IMR-90 (cell line): ENCODE results near the gene GLTPD2. TPM values are rescaled to one million over a fixed set of nuclear protein-coding genes. Genes with fewer than 3 reads are reported as not detected.

ENCODE experiments used
- ATAC-seq: fragments of 200-7000 bp; cut with Tn5 transposase; 2 replicates; pipeline ENCODE4 v1.9.1; 2020; ENCODE audit warnings: low read depth, mild to moderate bottlenecking, moderate library complexity
- BruUV-seq: library from RNA; stranded (reverse); fragments of 400-500 nt; replicated peaks from 2 replicates; lab custom pipeline; 2021; lab: Mats Ljungman, UMichigan
- CTCF ChIA-PET: fragments of 300-600 bp; formaldehyde crosslinking; extraction: SDS; loops from one replicate; lab custom pipeline; 2021; ENCODE audit warnings: antibody characterized with exemption; lab: Yijun Ruan, JAX
- POLR2A ChIA-PET: fragments of 300-600 bp; sonication (Branson Sonifier 250); formaldehyde crosslinking; loops from one replicate; lab custom pipeline; 2022; ENCODE audit warnings: antibody characterized with exemption; ENCODE audit not compliant: unreplicated experiment; lab: Charles Lee
- DNase-seq: peaks from one replicate; pipeline ENCODE4 v3.0.0; 2013
- H2AFZ ChIP-seq: replicated peaks from 2 replicates; pipeline ENCODE3; 2013; ENCODE audit warnings: low read length, mild to moderate bottlenecking; ENCODE audit not compliant: poor library complexity
- H2AK5ac ChIP-seq: 2 replicates; pipeline ENCODE4 v1.6.1; 2013; ENCODE audit warnings: low read depth, low read length, inconsistent platforms
- H2AK9ac ChIP-seq: replicated peaks from 2 replicates; pipeline ENCODE3; 2013; ENCODE audit warnings: mild to moderate bottlenecking, low read depth, low read length, moderate library complexity; ENCODE audit not compliant: poor library complexity
- H2BK120ac ChIP-seq: 2 replicates; pipeline ENCODE4 v1.6.1; 2013; ENCODE audit warnings: low read depth, low read length, inconsistent platforms
- H2BK15ac ChIP-seq: 3 replicates; pipeline ENCODE4 v1.6.1; 2013; ENCODE audit warnings: low read depth, low read length, inconsistent platforms
- H2BK20ac ChIP-seq: 2 replicates; pipeline ENCODE4 v1.6.1; 2013; ENCODE audit warnings: low read depth, mild to moderate bottlenecking, inconsistent platforms, low read length, moderate library complexity
- H2BK5ac ChIP-seq: 2 replicates; pipeline ENCODE4 v1.6.1; 2013; ENCODE audit warnings: mild to moderate bottlenecking, low read depth, low read length, inconsistent platforms; ENCODE audit not compliant: poor library complexity, severe bottlenecking
- H3K14ac ChIP-seq: replicated peaks from 2 replicates; pipeline ENCODE4 v1.6.1; 2013; ENCODE audit warnings: low read depth, low read length, inconsistent platforms
- H3K18ac ChIP-seq: 2 replicates; pipeline ENCODE4 v1.6.1; 2013; ENCODE audit warnings: low read depth, low read length, control low read depth
- H3K23ac ChIP-seq: 2 replicates; pipeline ENCODE4 v1.6.1; 2013; ENCODE audit warnings: low read depth, low read length, inconsistent platforms
- H3K27ac ChIP-seq: 2 replicates; pipeline ENCODE4 v1.5.1; 2013; ENCODE audit warnings: mild to moderate bottlenecking, control low read depth, low read length; ENCODE audit not compliant: insufficient read depth
- H3K27me3 ChIP-seq: 2 replicates; pipeline ENCODE4 v1.6.1; 2013; ENCODE audit warnings: low read length; ENCODE audit not compliant: control insufficient read depth, insufficient read depth
- H3K36me3 ChIP-seq: 2 replicates; pipeline ENCODE4 v1.6.1; 2013; ENCODE audit warnings: low read length, mixed read lengths; ENCODE audit not compliant: control insufficient read depth, insufficient read depth
- H3K4ac ChIP-seq: 2 replicates; pipeline ENCODE4 v1.6.1; 2013; ENCODE audit warnings: low read depth, low read length, inconsistent platforms
- H3K4me1 ChIP-seq: 2 replicates; pipeline ENCODE4 v1.6.1; 2013; ENCODE audit warnings: low read length, mixed read lengths; ENCODE audit not compliant: control insufficient read depth, insufficient read depth
- H3K4me2 ChIP-seq: 2 replicates; pipeline ENCODE4 v1.6.1; 2013; ENCODE audit warnings: low read depth, mild to moderate bottlenecking, control low read depth, low read length, moderate library complexity
- H3K4me3 ChIP-seq: 2 replicates; pipeline ENCODE4 v1.5.1; 2013; ENCODE audit warnings: low read depth, mild to moderate bottlenecking, control low read depth, low read length, moderate library complexity; ENCODE audit not compliant: insufficient read depth
- H3K56ac ChIP-seq: 2 replicates; pipeline ENCODE4 v1.6.1; 2013; ENCODE audit warnings: low read length, inconsistent platforms; ENCODE audit not compliant: insufficient read depth; ENCODE audit errors: extremely low read depth
- H3K79me1 ChIP-seq, 2 experiments: 2 replicates each; pipeline ENCODE4 v1.6.1; 2013; ENCODE audit warnings: low read length in 2 of 2, inconsistent platforms in 1 of 2, low read depth in 1 of 2
- H3K9ac ChIP-seq: 2 replicates; pipeline ENCODE4 v1.6.1; 2013; ENCODE audit warnings: low read depth, low read length, control low read depth
- H3K9me1 ChIP-seq: 2 replicates; pipeline ENCODE4 v1.6.1; 2013; ENCODE audit warnings: low read length, inconsistent platforms; ENCODE audit not compliant: insufficient read depth
- H3K9me3 ChIP-seq: 2 replicates; pipeline ENCODE4 v1.6.1; 2013; ENCODE audit warnings: low read length; ENCODE audit not compliant: control insufficient read depth, insufficient read depth
- H4K20me1 ChIP-seq: 2 replicates; pipeline ENCODE4 v1.6.1; 2013; ENCODE audit warnings: low read length, inconsistent platforms; ENCODE audit not compliant: insufficient read depth
- H4K5ac ChIP-seq: 2 replicates; pipeline ENCODE4 v1.6.1; 2013; ENCODE audit warnings: mild to moderate bottlenecking, low read depth, low read length, control low read depth
- H4K8ac ChIP-seq, 2 experiments: 2 replicates each; pipeline ENCODE4 v1.6.1; 2013; ENCODE audit warnings: low read depth in 2 of 2, low read length in 2 of 2, control low read depth in 1 of 2, inconsistent platforms in 1 of 2
- H4K91ac ChIP-seq: 2 replicates; pipeline ENCODE4 v1.6.1; 2013; ENCODE audit warnings: low read depth, low read length, inconsistent platforms; ENCODE audit not compliant: insufficient read depth
- CEBPB ChIP-seq: IDR thresholded peaks from 2 replicates; pipeline ENCODE4 v1.6.1; 2012; ENCODE audit warnings: low read depth, low read length, improper control_type of control experiment
- CHD1 ChIP-seq: IDR thresholded peaks from 2 replicates; pipeline ENCODE4 v1.6.1; 2012; ENCODE audit warnings: low read depth, low read length, improper control_type of control experiment
- FOS ChIP-seq: fragments of 150-350 bp; IDR thresholded peaks from 2 replicates; pipeline ENCODE4 v1.6.1; 2016; ENCODE audit warnings: low read depth, low read length
- MAFK ChIP-seq: IDR thresholded peaks from 2 replicates; pipeline ENCODE4 v1.6.1; 2012; ENCODE audit warnings: low read depth, low read length, improper control_type of control experiment
- MAZ ChIP-seq: IDR thresholded peaks from 2 replicates; pipeline ENCODE4 v1.6.1; 2012; ENCODE audit warnings: low read depth, mild to moderate bottlenecking, low read length, improper control_type of control experiment, moderate library complexity, borderline replicate concordance
- MXI1 ChIP-seq: IDR thresholded peaks from 2 replicates; pipeline ENCODE4 v1.6.1; 2012; ENCODE audit warnings: low read depth, mild to moderate bottlenecking, low read length, moderate library complexity, borderline replicate concordance
- NFE2L2 ChIP-seq: fragments of 150-350 bp; IDR thresholded peaks from 2 replicates; pipeline ENCODE4 v1.6.1; 2016; ENCODE audit warnings: low read depth, mild to moderate bottlenecking, low read length
- POLR2A ChIP-seq: IDR thresholded peaks from 2 replicates; pipeline ENCODE4 v1.6.1; 2012; ENCODE audit warnings: mild to moderate bottlenecking, low read depth, low read length
- RAD21 ChIP-seq: IDR thresholded peaks from 2 replicates; pipeline ENCODE4 v1.6.1; 2012; ENCODE audit warnings: low read length, improper control_type of control experiment
- RCOR1 ChIP-seq: IDR thresholded peaks from 2 replicates; pipeline ENCODE4 v1.6.1; 2012; ENCODE audit warnings: mild to moderate bottlenecking, low read length, improper control_type of control experiment; ENCODE audit not compliant: insufficient replicate concordance
- RFX5 ChIP-seq: IDR thresholded peaks from 2 replicates; pipeline ENCODE4 v1.8.0; 2012; ENCODE audit warnings: low read depth, mild to moderate bottlenecking, low read length, moderate library complexity
- SMC3 ChIP-seq: fragments of 150-350 bp; IDR thresholded peaks from 2 replicates; pipeline ENCODE4 v1.6.1; 2016; ENCODE audit warnings: low read depth, mild to moderate bottlenecking, antibody characterized with exemption, low read length, moderate library complexity
- WGBS, 2 experiments: methylation state at CpG; one replicate each; pipeline versions ENCODE4 v1.1.5 to v1.1.7; 2013; ENCODE audit warnings: missing lambda C conversion rate in 2 of 2; ENCODE audit not compliant: insufficient read length in 1 of 2; ENCODE audit errors: extremely low coverage in 2 of 2; 5-methylcytosine and 5-hydroxymethylcytosine counted together
- dilution Hi-C: fragments of 300-500 bp; cut with HindIII; formaldehyde crosslinking; loops from one replicate; pipeline ENCODE4 v1.14.3; 2018; ENCODE audit warnings: low sequenced_read_pairs; ENCODE audit not compliant: unreplicated experiment
- in situ Hi-C: fragments of 300-500 bp; cut with MboI; formaldehyde crosslinking; loops from 3 replicates; pipeline ENCODE4 v1.14.3; 2019; ENCODE audit warnings: low sequenced_read_pairs, inconsistent platforms, mixed read lengths
- intact Hi-C: fragments of 100-400 bp; cut with micrococcal nuclease; formaldehyde crosslinking; loops from 2 replicates; pipeline ENCODE4 v1.10.0; 2022
- polyA plus RNA-seq, 3 experiments: library from polyadenylated mRNA; depleted of rRNA; stranded (reverse); fragments of >200 nt; gene quantifications; 2 replicates each; pipeline ENCODE4 v1.2.3, GENCODE V29; 2012; ENCODE audit warnings: low replicate concordance in 1 of 3
- total RNA-seq: library from RNA; depleted of rRNA; stranded (reverse); fragments of >200 nt; gene quantifications from 2 replicates; pipeline ENCODE4 v1.2.3, GENCODE V29; 2012
- TF ChIP-seq, protein P1 (sequence below): fragments of 150-350 bp; IDR thresholded peaks from 2 replicates; pipeline ENCODE4 v1.6.1; 2017; ENCODE audit warnings: mild to moderate bottlenecking, antibody characterized with exemption, low read length, low read depth
- TF ChIP-seq, protein P2 (sequence below): fragments of 150-350 bp; IDR thresholded peaks from 2 replicates; pipeline ENCODE4 v1.6.1; 2016; ENCODE audit warnings: low read depth, mild to moderate bottlenecking, low read length, moderate library complexity, borderline replicate concordance

The GLTPD2 gene
- total and polyA plus RNA-seq, 2 of the 4 experiments (the other 2 are of a cell fraction): not detected

DNA sequence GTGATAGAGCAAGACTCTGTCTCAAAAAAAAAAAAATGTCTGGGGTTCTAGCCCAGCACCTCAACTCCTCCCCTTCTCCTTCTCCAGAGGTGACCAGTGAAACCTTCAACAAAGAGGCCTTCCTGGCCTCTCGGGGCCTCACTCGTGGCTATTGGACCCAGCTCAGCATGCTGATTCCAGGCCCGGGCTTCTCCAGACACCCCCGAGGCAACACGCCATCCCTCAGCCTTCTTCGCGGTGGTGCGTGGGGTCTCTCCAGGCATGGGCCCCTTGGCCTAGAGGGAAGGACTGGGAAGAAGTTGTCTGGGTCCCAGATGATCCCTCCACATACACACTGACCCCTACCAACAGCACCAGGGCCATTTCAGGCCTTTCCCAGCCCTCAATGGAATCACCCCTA, 45.5 kb upstream of the GLTPD2 start:
- no peak overlapping the region for H3K4me3 ChIP-seq
- no peak for TF ChIP-seq FOS
- TF ChIP-seq, protein P1, sequence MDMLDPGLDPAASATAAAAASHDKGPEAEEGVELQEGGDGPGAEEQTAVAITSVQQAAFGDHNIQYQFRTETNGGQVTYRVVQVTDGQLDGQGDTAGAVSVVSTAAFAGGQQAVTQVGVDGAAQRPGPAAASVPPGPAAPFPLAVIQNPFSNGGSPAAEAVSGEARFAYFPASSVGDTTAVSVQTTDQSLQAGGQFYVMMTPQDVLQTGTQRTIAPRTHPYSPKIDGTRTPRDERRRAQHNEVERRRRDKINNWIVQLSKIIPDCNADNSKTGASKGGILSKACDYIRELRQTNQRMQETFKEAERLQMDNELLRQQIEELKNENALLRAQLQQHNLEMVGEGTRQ: no peak
- no peak for TF ChIP-seq RFX5
- TF ChIP-seq MAFK: no peak
- TF ChIP-seq MAZ: no peak
- no peak for TF ChIP-seq NFE2L2
- no peak for TF ChIP-seq POLR2A
- TF ChIP-seq MXI1: no peak
- no peak for TF ChIP-seq RAD21
- TF ChIP-seq CEBPB: no peak
- no peak for TF ChIP-seq RCOR1
- no peak for TF ChIP-seq CHD1
- TF ChIP-seq, protein P2, sequence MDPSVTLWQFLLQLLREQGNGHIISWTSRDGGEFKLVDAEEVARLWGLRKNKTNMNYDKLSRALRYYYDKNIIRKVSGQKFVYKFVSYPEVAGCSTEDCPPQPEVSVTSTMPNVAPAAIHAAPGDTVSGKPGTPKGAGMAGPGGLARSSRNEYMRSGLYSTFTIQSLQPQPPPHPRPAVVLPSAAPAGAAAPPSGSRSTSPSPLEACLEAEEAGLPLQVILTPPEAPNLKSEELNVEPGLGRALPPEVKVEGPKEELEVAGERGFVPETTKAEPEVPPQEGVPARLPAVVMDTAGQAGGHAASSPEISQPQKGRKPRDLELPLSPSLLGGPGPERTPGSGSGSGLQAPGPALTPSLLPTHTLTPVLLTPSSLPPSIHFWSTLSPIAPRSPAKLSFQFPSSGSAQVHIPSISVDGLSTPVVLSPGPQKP: no peak
- no peak for TF ChIP-seq SMC3
- no peak overlapping the region for H3K9ac ChIP-seq
- no peaks in the 10 kb centered on the region for H3K79me1 ChIP-seq
- DNase-seq (no peak), ATAC-seq (no peak)
- H4K20me1 ChIP-seq: no peaks in the 10 kb centered on the region
- POLR2A ChIA-PET: no interaction called here
- H3K14ac ChIP-seq: no peak overlapping the region
- H3K4me2 ChIP-seq: no peak overlapping the region
- H2AFZ ChIP-seq: no peak overlapping the region
- in situ Hi-C loops (no loop called here), dilution Hi-C loops (no loop called here), intact Hi-C loops (no loop called here)
- no peak overlapping the region for H2BK15ac ChIP-seq
- no CpG with 5 or more reads among the region's 8 CpGs for WGBS, 2 experiments
- CTCF ChIA-PET: no interaction called here
- H3K4ac ChIP-seq: no peak overlapping the region
- H2AK9ac ChIP-seq: no peak overlapping the region
- no peak overlapping the region for H2BK20ac ChIP-seq
- H2BK5ac ChIP-seq: no peak overlapping the region
- H3K27ac ChIP-seq: no peak overlapping the region
- BruUV-seq: no TSS peak
- no peaks in the 10 kb centered on the region for H3K36me3 ChIP-seq
- no peak overlapping the region for H4K91ac ChIP-seq
- no peak overlapping the region for H2BK120ac ChIP-seq
- no peak overlapping the region for H3K56ac ChIP-seq
- H3K4me1 ChIP-seq: peaks cover 8% of the 10 kb centered on the region; the same call in 1 of the 2 replicates
- no peak overlapping the region for H4K5ac ChIP-seq
- no peak overlapping the region for H2AK5ac ChIP-seq
- peaks cover 79% of the 10 kb centered on the region for H3K27me3 ChIP-seq
- no peak overlapping the region for H4K8ac ChIP-seq
- no peaks in the 10 kb centered on the region for H3K9me3 ChIP-seq
- H3K23ac ChIP-seq: no peak overlapping the region
- no peaks in the 10 kb centered on the region for H3K9me1 ChIP-seq
- no peak overlapping the region for H3K18ac ChIP-seq
